ENCODE measurements around the gene FBF1.

Gene FBF1

GRCh38 chr17:75913537-75914210 is 27.2 kb downstream of the FBF1 start:
- FAIRE-seq, result no peak

DNA sequence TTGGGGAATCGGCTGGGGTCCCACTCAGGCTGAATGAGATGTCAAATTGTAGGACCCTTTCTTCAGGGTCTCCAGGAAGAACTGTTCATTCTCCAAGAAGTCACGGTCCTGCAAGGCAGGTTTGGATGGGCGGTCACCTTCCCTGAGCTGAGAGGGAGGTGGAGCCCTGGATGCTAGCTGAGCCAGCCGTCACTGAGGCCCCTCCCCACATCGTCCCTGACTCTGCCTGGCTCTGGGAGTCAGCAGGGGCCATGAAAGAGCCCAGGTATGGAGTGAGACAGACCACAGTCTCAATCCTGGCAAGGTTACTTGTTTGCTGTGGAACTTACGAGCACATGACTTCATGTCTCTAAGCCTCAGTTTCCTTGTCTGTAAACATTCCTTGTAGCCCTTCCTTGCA is 30.1 kb downstream of the FBF1 start:
- FAIRE-seq, result no peak

GRCh38 chr17:75909812-75910274 is 31.0 kb downstream of the FBF1 start:
- FAIRE-seq, result no peak

- no peak for FAIRE-seq
These were observed 31.6 kb downstream of the FBF1 start for GRCh38 chr17:75909051-75909811.

DNA sequence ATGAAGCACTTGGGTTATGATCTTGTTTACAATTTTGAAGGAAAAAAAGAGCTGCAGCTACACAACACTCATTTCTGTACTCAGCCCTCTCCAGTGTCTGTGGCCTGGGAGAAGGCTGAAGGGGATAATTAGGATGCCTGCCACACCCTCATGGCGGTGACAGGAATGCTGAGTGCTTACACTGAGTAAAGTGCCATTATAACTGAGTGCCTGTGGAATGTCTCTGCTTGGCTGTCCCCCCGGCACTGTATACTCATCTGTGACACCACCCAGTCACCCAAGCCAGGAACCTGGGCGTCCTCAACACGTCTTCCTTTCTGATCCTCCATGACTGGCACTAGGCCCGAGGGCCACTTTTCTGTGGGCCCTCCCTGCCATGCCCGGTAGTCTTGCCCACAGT is 32.6 kb downstream of the FBF1 start:
- no peak for FAIRE-seq

- FAIRE-seq, result no peak
These were observed 34.5 kb downstream of the FBF1 start for GRCh38 chr17:75906143-75906884.

DNA sequence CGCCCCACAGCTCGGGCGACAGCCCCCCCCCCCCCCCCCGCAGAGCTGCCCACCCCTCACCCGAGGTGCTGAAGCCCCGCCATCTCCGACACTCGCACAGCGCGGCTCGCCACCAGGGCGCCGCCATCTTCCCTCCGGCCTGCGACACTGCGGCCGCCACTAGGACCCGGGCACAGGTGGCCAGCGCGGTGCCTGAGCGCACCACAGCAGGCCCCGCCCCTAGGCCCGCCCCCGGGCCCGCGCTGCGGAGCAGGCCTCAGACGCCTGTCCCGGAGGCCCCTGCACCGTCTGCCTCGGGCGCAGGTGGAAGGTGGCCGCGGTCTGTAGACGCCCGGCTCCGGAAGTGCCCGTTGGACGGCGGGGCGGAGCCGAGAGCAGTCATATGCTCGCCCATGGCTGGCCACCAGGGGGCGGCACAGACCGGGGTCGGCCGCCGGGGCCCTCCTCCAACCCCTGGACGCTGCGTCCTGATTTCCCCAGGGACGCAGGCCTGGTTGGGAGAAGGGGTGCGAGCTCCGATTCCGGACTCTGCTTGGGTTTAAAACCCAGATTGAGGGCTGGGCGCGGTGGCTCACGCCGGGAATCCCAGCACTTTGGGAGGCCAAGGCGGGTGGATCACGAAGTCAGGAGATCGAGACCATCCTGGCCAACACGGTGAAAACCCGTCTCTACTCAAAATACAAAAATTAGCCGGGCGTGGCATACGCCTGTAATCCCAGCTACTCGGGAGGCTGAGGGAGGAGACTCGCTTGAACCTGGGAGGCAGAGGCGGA is 35.9 kb downstream of the FBF1 start, which contains the start of gene MRPL38:
MRPL38 (minus strand) TSS at position 136 of the 773 bp plus-strand sequence; CDS start at position 127, 9 bp downstream.
- FAIRE-seq, result no peak

- FAIRE-seq, result no peak
These were observed 38.4 kb downstream of the FBF1 start for GRCh38 chr17:75902406-75902805.

DNA sequence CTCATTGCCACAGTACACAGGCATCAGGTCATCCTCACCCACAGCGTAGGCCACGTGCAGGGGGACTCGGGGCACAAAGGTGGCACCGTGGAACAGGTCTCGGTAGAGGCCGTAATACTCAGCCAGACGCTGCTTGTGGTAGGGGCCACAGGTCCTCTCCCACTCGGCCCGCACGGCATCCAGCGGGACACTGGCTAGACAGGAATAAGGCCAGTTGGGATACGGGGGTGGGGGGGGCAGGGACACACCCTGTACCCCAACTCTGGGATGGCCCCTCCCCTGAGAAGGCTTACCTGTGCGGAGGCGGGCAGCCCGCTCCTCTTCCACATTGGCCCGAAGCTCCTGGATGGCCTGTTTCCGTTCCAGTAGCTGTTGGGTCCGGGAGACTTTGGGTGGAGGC is 39.1 kb downstream of the FBF1 start:
- FAIRE-seq, result no peak

GRCh38 chr17:75900691-75901533 is 39.9 kb downstream of the FBF1 start:
- FAIRE-seq, result no peak

GRCh38 chr17:75899767-75900468 is 40.9 kb downstream of the FBF1 start:
- FAIRE-seq, result no peak

DNA sequence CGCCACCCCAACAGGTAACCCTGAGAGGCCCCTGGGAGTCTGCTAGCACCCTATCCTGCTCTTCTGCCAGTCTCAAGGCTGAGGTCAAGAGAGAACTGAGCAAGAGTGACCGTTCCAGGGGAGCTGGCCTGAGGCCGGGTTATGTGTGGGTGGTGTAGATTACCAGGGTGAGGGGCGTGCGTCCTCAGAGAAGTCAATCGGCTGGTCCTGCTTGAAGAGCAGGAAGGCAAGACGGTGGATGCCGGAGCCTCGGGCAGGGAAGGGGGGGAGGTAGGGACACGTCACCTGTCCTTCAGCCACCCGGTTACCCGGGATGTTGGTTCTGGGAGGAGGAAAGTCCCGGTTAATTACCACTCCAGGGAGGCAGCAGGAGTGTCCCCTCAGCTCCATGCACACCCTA is 41.5 kb downstream of the FBF1 start:
- FAIRE-seq, result no peak

- FAIRE-seq, result no peak
These were observed 42.1 kb downstream of the FBF1 start for GRCh38 chr17:75898791-75899190.

DNA sequence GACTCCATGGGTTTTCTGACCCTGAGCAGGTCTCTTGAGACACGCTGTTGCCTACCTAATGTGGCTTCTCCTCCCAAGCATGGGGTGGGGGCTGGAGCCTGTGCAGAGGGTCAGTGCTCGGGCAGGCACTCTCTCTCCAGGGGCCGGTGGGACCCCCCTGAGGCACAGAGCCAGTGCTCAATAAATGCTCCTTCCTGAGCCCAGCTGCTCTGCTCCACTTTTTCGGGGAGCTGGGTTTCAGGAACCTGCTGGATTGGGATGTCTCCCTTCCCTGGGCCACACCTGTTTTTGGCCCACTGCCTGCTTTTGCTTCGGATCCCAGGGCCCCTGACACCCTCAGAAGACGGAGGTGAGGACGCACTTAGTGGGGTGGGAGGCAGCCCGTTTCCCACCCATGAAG is 42.8 kb downstream of the FBF1 start:
- FAIRE-seq, result no peak

DNA sequence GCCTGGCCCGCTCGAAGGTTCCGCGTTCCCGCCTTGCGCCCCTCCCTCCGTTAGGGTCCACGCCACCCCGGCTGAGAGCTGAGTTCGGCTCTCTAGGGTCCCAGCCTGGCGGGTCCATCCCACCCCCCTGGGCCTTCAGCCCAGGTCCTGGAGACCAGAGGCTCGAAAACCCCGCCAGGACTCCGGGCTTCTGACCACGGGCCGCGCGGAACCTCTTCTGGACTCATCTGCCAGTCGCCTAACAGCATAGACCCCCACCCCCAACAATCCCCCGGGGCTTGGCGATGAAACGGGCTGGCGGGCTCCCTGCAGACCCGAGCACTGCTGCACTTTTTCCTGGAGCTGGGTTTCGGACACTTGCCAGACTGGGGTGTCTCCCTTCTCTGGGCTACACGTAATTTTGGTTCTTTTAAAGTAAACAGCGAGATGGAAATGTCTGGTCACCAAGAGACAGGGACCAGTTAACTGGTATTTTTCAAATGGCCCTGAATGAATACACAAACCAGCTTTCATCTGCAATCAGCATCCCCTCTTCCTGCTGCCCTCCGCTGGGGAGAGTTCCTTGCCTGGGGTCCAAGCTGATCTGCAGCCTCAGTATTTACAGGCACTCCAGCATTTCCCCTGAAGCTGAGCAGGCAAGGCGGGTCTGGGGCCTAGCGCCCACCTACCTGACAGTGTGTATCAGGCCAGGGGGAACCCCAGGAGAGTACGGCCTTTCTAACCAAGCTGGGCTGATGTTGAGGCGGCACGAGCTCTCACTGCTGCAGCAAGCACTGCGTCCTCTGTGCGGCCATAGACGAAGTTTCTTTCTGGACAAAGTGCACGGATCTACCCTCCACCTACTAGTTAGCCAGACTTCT is 43.5 kb downstream of the FBF1 start:
- no peak for FAIRE-seq

DNA sequence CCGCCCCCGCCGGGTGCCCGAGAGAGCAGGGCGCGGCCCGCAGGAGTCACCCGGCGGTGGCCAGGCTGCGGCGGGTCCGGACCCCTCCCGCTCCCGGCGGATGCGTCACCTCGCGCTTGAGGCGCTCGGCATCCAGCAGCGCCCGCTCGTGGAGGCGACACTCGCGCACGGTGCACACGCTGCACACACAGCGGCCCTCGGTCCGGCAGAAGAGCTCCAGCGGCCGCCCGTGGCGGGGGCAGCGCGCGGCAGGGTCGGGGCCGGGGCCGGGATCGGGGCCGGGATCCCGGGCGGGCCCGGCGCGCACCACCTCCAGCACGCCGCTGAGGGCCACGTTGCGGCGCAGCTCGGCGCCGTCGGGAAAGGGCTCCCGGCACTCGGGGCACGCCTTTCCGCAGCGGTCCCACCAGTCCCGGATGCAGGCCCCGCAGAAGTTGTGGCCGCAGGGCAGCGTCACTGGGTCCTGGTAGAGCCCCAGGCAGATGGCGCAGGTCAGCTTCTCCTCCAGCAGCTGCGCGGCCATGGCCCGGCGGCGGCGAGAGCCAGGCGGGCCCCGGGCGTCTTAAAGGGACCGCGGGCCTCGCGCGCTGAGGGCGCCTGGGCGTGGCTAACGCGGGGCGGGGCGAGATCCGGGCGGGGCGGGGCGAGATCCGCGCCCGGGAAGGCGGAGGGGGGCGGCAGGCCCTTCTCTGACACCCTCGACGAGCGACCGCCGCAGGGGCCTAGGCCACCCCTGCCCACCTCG is 44.3 kb downstream of the FBF1 start, which contains the start of gene TRIM65:
TRIM65 (minus strand) TSS at position 537 of the 745 bp plus-strand sequence; CDS start at position 523, 14 bp downstream.
- no peak for FAIRE-seq

DNA sequence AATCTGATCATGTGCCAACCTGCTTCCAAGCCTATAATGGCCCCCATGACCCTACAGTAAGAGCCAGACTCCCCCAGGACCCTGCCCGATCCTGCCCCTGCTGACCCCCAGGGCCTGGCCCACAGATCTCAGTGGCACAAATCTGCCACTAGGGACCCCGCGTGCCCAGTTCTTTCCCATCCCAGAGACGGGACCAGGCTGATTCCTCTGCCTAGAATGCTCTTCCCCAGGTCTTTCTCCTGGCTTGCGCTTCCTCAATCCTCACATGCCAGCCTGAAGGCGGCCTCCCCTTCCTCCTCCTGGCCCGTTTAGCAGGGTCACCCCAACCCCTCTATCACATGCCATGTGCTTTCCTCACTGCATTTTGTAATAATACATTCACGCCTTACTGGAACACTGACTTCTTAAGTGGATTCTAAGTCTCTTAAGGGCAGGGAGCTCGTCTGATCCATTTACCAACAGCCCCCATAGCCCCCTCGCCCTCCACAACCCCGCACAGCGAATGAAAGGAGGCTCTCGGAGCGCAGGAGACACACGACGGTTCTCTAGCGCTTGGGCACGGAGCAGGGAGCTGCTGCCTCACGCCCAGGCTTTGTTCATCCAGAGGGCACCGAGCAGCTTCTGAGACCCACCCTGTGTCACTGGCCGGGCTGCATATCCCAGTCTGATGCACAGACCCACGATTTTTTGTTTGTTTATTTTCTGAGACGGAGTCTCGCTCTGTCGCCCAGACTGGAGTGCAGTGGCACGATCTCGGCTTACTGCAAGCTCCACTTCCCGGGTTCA is 45.3 kb downstream of the FBF1 start:
- no peak for FAIRE-seq

DNA sequence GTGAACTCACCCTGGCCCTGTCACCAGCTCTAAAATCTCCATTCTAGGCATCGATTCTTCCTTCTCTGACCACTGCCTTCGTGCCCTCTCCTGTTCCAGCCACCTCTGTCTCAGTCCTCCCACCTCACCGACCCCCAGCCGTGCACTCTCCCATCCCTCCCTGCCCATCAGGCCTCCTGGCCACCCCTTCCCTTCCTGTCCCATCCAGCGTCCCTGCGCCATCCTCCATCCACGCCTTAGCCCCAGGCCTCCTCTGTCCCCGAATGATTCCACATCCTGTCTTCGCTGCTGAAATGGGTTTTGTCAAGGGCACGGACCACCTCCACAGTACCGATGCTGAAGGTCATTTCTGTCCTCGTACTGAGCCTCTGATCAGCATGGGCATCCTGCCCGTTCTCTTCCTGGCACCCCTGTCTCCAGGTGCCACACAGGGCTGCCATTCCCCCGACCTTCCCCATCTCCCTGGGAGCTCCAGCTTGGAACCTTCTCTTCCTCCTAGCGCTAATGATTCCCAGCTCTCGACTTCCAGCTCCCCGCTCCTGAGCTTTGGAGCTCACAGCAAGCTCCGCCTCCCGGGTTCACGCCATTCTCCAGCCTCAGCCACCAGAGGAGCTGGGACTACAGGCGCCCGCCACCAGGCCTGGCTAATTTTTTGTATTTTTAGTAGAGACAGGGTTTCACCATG is 46.7 kb downstream of the FBF1 start:
- FAIRE-seq, result no peak
